ENCODE results near the gene DCDC1.
A peak's percentile ranks its signal among the peaks of the same experiment; 100 is the strongest.

GRCh38 chr11:31160504-31161422 is 208.8 kb downstream of the DCDC1 start:
- TF ChIP-seq, protein P1, sequence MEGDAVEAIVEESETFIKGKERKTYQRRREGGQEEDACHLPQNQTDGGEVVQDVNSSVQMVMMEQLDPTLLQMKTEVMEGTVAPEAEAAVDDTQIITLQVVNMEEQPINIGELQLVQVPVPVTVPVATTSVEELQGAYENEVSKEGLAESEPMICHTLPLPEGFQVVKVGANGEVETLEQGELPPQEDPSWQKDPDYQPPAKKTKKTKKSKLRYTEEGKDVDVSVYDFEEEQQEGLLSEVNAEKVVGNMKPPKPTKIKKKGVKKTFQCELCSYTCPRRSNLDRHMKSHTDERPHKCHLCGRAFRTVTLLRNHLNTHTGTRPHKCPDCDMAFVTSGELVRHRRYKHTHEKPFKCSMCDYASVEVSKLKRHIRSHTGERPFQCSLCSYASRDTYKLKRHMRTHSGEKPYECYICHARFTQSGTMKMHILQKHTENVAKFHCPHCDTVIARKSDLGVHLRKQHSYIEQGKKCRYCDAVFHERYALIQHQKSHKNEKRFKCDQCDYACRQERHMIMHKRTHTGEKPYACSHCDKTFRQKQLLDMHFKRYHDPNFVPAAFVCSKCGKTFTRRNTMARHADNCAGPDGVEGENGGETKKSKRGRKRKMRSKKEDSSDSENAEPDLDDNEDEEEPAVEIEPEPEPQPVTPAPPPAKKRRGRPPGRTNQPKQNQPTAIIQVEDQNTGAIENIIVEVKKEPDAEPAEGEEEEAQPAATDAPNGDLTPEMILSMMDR (conservative IDR thresholded peaks at IDR 0.05; ENCODE audit: low read length), result peak; percentile 56
- TF ChIP-seq EZH2phosphoT487 (IDR thresholded peaks at IDR 0.05; ENCODE audit: borderline replicate concordance, low read depth, low read length), result no peak
